SIG-M5 treated with dmso at 0.1 percent for 504 hours (cell line): ENCODE data around the gene TEX44.
"Not testable (repeated sequence)": the region's sequence is repeated elsewhere in the genome, so short reads cannot be mapped to it uniquely, and the experiment has no call there.

Experiments used
- DNase-seq: peaks from one replicate; lab custom pipeline; 2025; ENCODE audit not compliant: unreplicated experiment; lab: John Stamatoyannopoulos, UW

The TEX44 gene

GRCh38 chr2:231592636-231593145, at the start of gene TEX44:
Gene TEX44, plus strand, starts transcription at chr2:231592864. Its CDS starts 88 bp downstream, at chr2:231592952.
- DNase-seq = no peak

- peak; percentile 96 for DNase-seq
Measured at GRCh38 chr2:231545105-231545902, 47.4 kb upstream of the TEX44 start.

- no peak for DNase-seq
Measured at GRCh38 chr2:231546014-231546715, 46.5 kb upstream of the TEX44 start.

GRCh38 chr2:231547315-231548110, 45.2 kb upstream of the TEX44 start:
- no peak for DNase-seq

- no peak for DNase-seq
Measured at GRCh38 chr2:231548752-231549151, 43.9 kb upstream of the TEX44 start.

GRCh38 chr2:231549446-231550239, 43.0 kb upstream of the TEX44 start:
- DNase-seq = no peak

GRCh38 chr2:231552752-231553151, 39.9 kb upstream of the TEX44 start:
- no peak for DNase-seq

- DNase-seq = no peak
Measured at GRCh38 chr2:231554327-231554726, 38.3 kb upstream of the TEX44 start.

- no peak for DNase-seq
Measured at GRCh38 chr2:231554748-231555545, 37.7 kb upstream of the TEX44 start.

- DNase-seq = not testable (repeated sequence)
Measured at GRCh38 chr2:231556496-231556895, 36.2 kb upstream of the TEX44 start.

GRCh38 chr2:231556981-231557380, 35.7 kb upstream of the TEX44 start:
- DNase-seq = no peak

- DNase-seq = peak; percentile 87
Measured at GRCh38 chr2:231557571-231558217, 35.0 kb upstream of the TEX44 start.

GRCh38 chr2:231563378-231563961, 29.2 kb upstream of the TEX44 start:
- DNase-seq = peak; percentile 69

GRCh38 chr2:231565887-231566594, 26.6 kb upstream of the TEX44 start:
- DNase-seq = no peak

- no peak for DNase-seq
Measured at GRCh38 chr2:231567159-231567558, 25.5 kb upstream of the TEX44 start.

- DNase-seq = no peak
Measured at GRCh38 chr2:231568098-231568784, 24.4 kb upstream of the TEX44 start.

GRCh38 chr2:231568785-231569435, 23.8 kb upstream of the TEX44 start:
- no peak for DNase-seq
